PC-9 (cell line): ENCODE results near the gene SLC5A1. TPM values are rescaled to one million over a fixed set of nuclear protein-coding genes. Genes with fewer than 3 reads are reported as not detected.
"Not testable (repeated sequence)": the region's sequence is repeated elsewhere in the genome, so short reads cannot be mapped to it uniquely, and the experiment has no call there.

Experiments
- BruUV-seq: library from RNA; stranded (reverse); fragments of 400-500 nt; replicated peaks from 2 replicates; lab custom pipeline; 2021; lab: Mats Ljungman, UMichigan
- CTCF ChIA-PET: fragments of 300-600 bp; sonication (Branson Sonifier 250); formaldehyde crosslinking; loops from one replicate; lab custom pipeline; 2022; ENCODE audit warnings: antibody characterized with exemption; lab: Charles Lee
- POLR2A ChIA-PET: fragments of 300-600 bp; sonication (Branson Sonifier 250); formaldehyde crosslinking; loops from one replicate; lab custom pipeline; 2022; ENCODE audit warnings: antibody characterized with exemption; ENCODE audit not compliant: unreplicated experiment; lab: Charles Lee
- DNase-seq, 2 experiments: peaks; one replicate each; pipeline versions ENCODE4 v3.0.0 to v3.0.0-alpha.2; 2015 to 2022; ENCODE audit warnings: mixed read lengths in 1 of 2
- H2AFZ ChIP-seq: fragments of 200-600 bp; sonication (generic); 2 replicates; pipeline ENCODE4 v1.8.1; 2017; ENCODE audit warnings: antibody characterized with exemption
- H3F3A ChIP-seq: fragments of 200-600 bp; sonication (generic); 2 replicates; pipeline ENCODE4 v1.8.1; 2017; ENCODE audit warnings: antibody characterized with exemption, mild to moderate bottlenecking, low read depth; ENCODE audit not compliant: insufficient read depth
- H3K27ac ChIP-seq: fragments of 200-600 bp; sonication (generic); 2 replicates; pipeline ENCODE4 v1.6.1; 2016; ENCODE audit warnings: mixed run types
- H3K27me3 ChIP-seq: fragments of 200-600 bp; sonication (generic); 2 replicates; pipeline ENCODE4 v1.6.1; 2016; ENCODE audit warnings: low read depth, mixed run types; ENCODE audit not compliant: insufficient read depth
- H3K36me3 ChIP-seq: fragments of 200-600 bp; sonication (generic); 2 replicates; pipeline ENCODE4 v1.6.1; 2016; ENCODE audit warnings: low read depth, mixed run types
- H3K4me1 ChIP-seq: fragments of 200-600 bp; sonication (generic); replicated peaks from 2 replicates; pipeline ENCODE4 v1.6.1; 2016; ENCODE audit warnings: mixed run types; ENCODE audit not compliant: insufficient read depth
- H3K4me2 ChIP-seq: fragments of 200-600 bp; sonication (generic); 2 replicates; pipeline ENCODE4 v1.6.1; 2017; ENCODE audit warnings: mixed run types
- H3K4me3 ChIP-seq: fragments of 200-600 bp; sonication (generic); 2 replicates; pipeline ENCODE4 v1.6.1; 2016; ENCODE audit warnings: mixed run types
- H3K79me2 ChIP-seq: fragments of 200-600 bp; sonication (generic); 2 replicates; pipeline ENCODE4 v1.6.1; 2017; ENCODE audit warnings: low read depth, mixed run types
- H3K9me2 ChIP-seq: fragments of 200-600 bp; sonication (generic); 2 replicates; pipeline ENCODE4 v1.8.1; 2017; ENCODE audit warnings: mild to moderate bottlenecking; ENCODE audit not compliant: insufficient read depth
- H3K9me3 ChIP-seq: fragments of 200-600 bp; sonication (generic); 2 replicates; pipeline ENCODE4 v1.8.1; 2016; ENCODE audit warnings: low read depth; ENCODE audit not compliant: insufficient read depth
- H4K20me1 ChIP-seq: fragments of 200-600 bp; sonication (generic); 2 replicates; pipeline ENCODE4 v1.8.1; 2017; ENCODE audit not compliant: insufficient read depth
- EZH2 ChIP-seq: fragments of 200-600 bp; sonication (generic); IDR thresholded peaks from 2 replicates; pipeline ENCODE4 v1.8.0; 2017; ENCODE audit warnings: antibody characterized with exemption, low read depth
- intact Hi-C: fragments of 100-400 bp; cut with micrococcal nuclease; formaldehyde crosslinking; loops from one replicate; pipeline ENCODE4 v1.10.0; 2022; ENCODE audit not compliant: unreplicated experiment
- total RNA-seq: library from RNA; stranded (reverse); gene quantifications from 2 replicates; pipeline ENCODE4 v1.2.3, GENCODE V29; 2021
- TF ChIP-seq, protein P1 (sequence below): fragments of 200-600 bp; sonication (generic); conservative IDR thresholded peaks from 2 replicates; pipeline ENCODE4 v1.6.1; 2017; ENCODE audit warnings: mixed run types, antibody characterized with exemption, mild to moderate bottlenecking, moderate library complexity

SLC5A1 gene
- total RNA-seq, 1 experiment from 2014 or later = not detected

DNA sequence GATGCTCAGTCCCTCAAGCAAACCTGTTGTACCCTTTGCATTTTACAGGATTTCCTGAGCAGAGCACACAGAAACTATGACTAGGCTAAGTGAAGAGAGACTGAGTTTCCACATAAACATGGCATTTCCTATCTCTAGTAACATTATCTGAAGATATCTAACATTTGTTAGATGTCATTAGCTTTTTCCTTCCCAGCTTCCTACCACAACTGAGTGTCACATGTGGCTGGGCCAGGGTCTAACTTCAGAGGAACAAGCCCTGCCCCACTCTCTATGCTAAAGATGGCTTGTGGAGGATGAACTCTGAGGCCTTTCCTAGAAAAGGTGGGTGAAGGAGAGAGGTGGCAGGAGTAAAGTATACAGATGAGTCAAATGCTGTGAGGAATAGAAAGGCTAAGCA lies 99.5 kb downstream of the SLC5A1 start:
- Histone ChIP-seq H3F3A (peaks cover 12% of the 10 kb centered on the region; the same call in 1 of the 2 replicates), H4K20me1 (no peaks in the 10 kb centered on the region), H3K4me2 (no peak overlapping the region), H3K79me2 (no peaks in the 10 kb centered on the region), H3K9me3 (peaks cover 5% of the 10 kb centered on the region), H3K27me3 (peaks cover 16% of the 10 kb centered on the region; the same call in 1 of the 2 replicates), H3K27ac (no peak overlapping the region), H3K9me2 (no peaks in the 10 kb centered on the region), H3K4me1 (peaks cover 16% of the 10 kb centered on the region; the same call in 1 of the 2 replicates), H3K36me3 (no peaks in the 10 kb centered on the region), H2AFZ (no peak overlapping the region), H3K4me3 (no peak overlapping the region)
- no TSS peak for BruUV-seq
- ChIA-PET CTCF (no interaction called here), POLR2A (no interaction called here)
- no peak for DNase-seq
- no peak for TF ChIP-seq EZH2
- TF ChIP-seq, protein P1, sequence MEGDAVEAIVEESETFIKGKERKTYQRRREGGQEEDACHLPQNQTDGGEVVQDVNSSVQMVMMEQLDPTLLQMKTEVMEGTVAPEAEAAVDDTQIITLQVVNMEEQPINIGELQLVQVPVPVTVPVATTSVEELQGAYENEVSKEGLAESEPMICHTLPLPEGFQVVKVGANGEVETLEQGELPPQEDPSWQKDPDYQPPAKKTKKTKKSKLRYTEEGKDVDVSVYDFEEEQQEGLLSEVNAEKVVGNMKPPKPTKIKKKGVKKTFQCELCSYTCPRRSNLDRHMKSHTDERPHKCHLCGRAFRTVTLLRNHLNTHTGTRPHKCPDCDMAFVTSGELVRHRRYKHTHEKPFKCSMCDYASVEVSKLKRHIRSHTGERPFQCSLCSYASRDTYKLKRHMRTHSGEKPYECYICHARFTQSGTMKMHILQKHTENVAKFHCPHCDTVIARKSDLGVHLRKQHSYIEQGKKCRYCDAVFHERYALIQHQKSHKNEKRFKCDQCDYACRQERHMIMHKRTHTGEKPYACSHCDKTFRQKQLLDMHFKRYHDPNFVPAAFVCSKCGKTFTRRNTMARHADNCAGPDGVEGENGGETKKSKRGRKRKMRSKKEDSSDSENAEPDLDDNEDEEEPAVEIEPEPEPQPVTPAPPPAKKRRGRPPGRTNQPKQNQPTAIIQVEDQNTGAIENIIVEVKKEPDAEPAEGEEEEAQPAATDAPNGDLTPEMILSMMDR = no peak
- intact Hi-C loops = no loop called here

DNA sequence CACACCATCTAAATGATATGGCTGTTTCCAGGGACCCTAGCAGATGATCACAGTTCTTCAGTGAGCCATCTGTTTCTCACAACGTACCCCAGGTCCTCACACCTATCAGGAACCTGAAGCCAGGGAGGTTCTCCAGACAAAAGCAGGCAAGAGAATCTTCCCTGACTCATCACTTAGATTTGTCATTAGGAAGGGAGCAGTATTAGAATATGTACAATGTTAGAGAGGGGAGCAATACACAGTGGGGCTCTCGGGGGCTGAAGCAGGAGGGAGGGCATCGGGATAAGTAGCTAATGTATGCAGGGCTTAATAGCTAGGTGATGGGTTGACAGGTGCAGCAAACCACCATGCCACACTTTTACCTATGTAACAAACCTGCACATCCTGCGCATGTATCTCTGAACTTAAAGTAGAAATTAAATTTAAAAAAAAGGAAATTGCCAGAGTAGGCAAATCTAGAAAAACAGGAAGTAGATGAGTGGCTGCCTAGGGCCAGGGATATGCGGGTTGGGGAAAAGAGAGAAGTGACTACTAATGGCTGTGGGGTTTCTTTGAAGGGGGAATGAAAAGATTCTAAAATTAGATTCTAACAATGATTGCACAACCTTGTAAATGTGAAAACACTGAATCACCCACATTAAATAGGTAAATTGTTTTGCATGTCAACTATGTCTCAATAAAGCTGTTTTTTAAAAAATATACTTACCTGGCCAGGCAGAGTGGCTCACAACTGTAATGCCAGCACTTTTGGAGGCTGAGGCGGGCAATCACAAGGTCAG lies 101.6 kb downstream of the SLC5A1 start:
- TF ChIP-seq EZH2 = no peak
- TF ChIP-seq, protein P1 = no peak
- DNase-seq = no peak
- Histone ChIP-seq H2AFZ (no peak overlapping the region), H3K4me1 (no peaks in the 10 kb centered on the region), H3K79me2 (no peaks in the 10 kb centered on the region), H3K27me3 (peaks cover 28% of the 10 kb centered on the region), H3K4me3 (no peak overlapping the region), H3K4me2 (no peak overlapping the region), H3K27ac (no peak overlapping the region), H3K36me3 (no peaks in the 10 kb centered on the region), H3F3A (peaks cover 9% of the 10 kb centered on the region; the same call in 1 of the 2 replicates), H4K20me1 (no peaks in the 10 kb centered on the region), H3K9me3 (peaks cover 5% of the 10 kb centered on the region), H3K9me2 (no peaks in the 10 kb centered on the region)
- ChIA-PET POLR2A (no interaction called here), CTCF (no interaction called here)
- BruUV-seq = no TSS peak
- intact Hi-C loops = no loop called here

DNA sequence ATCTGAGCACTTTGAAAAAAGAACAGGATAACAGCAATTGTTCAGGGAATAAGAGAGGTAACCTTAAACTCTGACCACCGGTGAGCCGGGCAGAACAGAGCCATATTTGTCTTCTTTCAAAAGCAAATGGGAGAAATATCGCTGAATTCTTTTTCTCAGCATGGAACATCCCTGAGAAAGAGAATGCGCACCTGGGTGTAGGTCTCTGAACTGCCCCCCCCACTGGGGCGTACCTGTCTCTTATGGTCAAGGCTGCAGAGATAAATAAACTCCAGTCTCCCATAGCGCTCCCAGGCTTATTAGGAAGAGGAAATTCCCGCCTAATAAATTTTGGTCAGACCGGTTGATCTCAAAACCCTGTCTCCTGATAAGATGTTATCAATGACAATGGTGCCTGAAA lies 104.1 kb downstream of the SLC5A1 start:
- H3K4me3 ChIP-seq, H3K4me1 ChIP-seq, H3K79me2 ChIP-seq, H3K36me3 ChIP-seq, H2AFZ ChIP-seq, H3K27ac ChIP-seq, H3K4me2 ChIP-seq, BruUV-seq, intact Hi-C loops, POLR2A ChIA-PET, H4K20me1 ChIP-seq, DNase-seq, CTCF ChIA-PET, H3F3A ChIP-seq, H3K9me2 ChIP-seq, H3K9me3 ChIP-seq: not testable (repeated sequence)
- H3K27me3 ChIP-seq = peaks cover 40% of the 10 kb centered on the region

DNA sequence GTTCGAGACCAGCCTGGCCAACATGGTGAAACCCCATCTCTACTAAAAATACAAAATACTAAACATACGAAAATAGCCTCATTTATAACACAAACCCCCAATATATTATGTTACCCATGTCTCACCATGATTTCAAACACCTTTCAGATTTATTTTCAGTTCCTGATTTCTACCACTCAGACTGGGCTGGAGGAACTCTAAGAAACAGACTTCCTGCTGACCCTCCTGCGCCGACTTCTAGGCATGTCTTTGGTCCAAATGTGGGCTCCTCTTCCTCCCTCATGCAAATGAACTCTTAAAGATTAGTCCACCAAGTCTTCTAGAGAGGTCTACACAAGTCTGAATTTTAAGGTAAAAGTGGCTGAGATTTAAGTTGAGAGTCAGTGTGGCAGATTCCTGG lies 105.3 kb downstream of the SLC5A1 start:
- H4K20me1 ChIP-seq, CTCF ChIA-PET, H3K4me2 ChIP-seq, H3K4me3 ChIP-seq, H3K9me2 ChIP-seq, POLR2A ChIA-PET, intact Hi-C loops, H3K4me1 ChIP-seq, H3K79me2 ChIP-seq, H3K9me3 ChIP-seq, BruUV-seq, H3K36me3 ChIP-seq, H2AFZ ChIP-seq, H3K27ac ChIP-seq, DNase-seq, H3F3A ChIP-seq: not testable (repeated sequence)
- H3K27me3 ChIP-seq = peaks cover 38% of the 10 kb centered on the region

DNA sequence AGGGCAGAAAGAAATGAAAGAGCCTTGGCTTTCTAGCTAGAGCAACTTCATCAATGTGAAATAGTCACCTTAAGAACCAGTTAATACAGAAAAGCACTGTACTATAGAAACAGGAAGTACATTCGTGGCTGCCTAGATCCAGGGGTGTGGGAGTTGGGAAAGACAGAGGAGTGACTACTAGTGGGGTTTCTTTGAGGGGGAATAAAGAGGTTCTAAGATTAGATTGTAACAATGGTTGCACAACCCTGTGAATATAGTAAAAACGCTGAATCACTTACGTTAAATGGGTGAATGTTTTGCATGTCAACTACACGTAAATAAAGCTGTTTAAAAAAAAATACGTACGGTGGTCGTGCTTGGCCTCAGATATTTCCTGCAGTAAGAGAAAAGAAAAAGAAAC lies 107.6 kb downstream of the SLC5A1 start:
- intact Hi-C loops, BruUV-seq, CTCF ChIA-PET, H3F3A ChIP-seq, H3K79me2 ChIP-seq, H3K4me2 ChIP-seq, H3K36me3 ChIP-seq, H3K4me3 ChIP-seq, H3K9me2 ChIP-seq, POLR2A ChIA-PET, H3K4me1 ChIP-seq, H3K9me3 ChIP-seq, H3K27ac ChIP-seq, H4K20me1 ChIP-seq, DNase-seq, H2AFZ ChIP-seq: not testable (repeated sequence)
- H3K27me3 ChIP-seq = peaks cover 53% of the 10 kb centered on the region

DNA sequence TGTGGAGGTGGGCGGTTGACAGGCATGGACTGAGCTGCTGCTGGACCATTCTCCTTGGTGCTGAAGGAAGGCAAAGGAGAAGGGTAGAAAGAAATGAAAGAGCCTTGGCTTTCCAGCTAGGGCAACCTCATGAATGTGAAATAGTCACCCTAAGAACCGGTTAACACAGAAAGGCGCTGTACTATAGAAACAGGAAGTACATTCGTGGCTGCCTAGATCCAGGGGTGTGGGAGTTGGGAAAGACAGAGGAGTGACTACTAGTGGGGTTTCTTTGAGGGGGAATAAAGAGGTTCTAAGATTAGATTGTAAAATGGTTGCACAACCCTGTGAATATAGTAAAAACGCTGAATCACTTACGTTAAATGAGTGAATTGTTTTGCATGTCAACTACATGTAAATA lies 108.6 kb downstream of the SLC5A1 start:
- H3K36me3 ChIP-seq, H3K4me3 ChIP-seq, BruUV-seq, H3K27ac ChIP-seq, POLR2A ChIA-PET, DNase-seq, H4K20me1 ChIP-seq, H3K4me1 ChIP-seq, H3K9me2 ChIP-seq, H3K4me2 ChIP-seq, H3F3A ChIP-seq, CTCF ChIA-PET, H3K79me2 ChIP-seq, H2AFZ ChIP-seq, H3K9me3 ChIP-seq, intact Hi-C loops: not testable (repeated sequence)
- peaks cover 58% of the 10 kb centered on the region for H3K27me3 ChIP-seq
